ENCODE data around the gene TNFRSF6B.

DNA sequence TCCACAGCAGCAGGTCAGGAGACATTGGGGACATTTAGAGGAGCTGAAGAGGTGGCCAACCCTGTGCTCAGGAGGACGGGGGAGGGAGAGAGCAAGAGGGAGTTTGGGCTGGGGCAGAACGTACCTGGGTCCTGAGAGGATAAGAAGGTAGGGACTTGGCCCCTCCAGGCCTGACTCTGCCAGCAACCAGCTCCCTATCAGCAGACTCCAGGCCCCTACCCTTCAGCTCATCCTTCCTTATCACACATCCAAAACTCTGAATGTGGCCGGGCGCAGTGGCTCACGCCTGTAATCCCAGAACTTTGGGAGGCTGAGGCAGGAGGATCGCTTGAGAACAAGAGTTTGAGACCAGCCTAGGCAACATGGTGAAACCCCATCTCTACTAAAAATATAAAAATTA, 48.3 kb upstream of the TNFRSF6B start:
- TF ChIP-seq MAX (IDR thresholded peaks at IDR 0.05; ENCODE audit: insufficient read depth, insufficient read length) (no peak), FOS (IDR thresholded peaks at IDR 0.05; ENCODE audit: borderline replicate concordance, insufficient read depth, low read length) (no peak), POLR2A (IDR thresholded peaks at IDR 0.05; ENCODE audit: low read depth, low read length) (no peak)
- TF ChIP-seq, protein P1, sequence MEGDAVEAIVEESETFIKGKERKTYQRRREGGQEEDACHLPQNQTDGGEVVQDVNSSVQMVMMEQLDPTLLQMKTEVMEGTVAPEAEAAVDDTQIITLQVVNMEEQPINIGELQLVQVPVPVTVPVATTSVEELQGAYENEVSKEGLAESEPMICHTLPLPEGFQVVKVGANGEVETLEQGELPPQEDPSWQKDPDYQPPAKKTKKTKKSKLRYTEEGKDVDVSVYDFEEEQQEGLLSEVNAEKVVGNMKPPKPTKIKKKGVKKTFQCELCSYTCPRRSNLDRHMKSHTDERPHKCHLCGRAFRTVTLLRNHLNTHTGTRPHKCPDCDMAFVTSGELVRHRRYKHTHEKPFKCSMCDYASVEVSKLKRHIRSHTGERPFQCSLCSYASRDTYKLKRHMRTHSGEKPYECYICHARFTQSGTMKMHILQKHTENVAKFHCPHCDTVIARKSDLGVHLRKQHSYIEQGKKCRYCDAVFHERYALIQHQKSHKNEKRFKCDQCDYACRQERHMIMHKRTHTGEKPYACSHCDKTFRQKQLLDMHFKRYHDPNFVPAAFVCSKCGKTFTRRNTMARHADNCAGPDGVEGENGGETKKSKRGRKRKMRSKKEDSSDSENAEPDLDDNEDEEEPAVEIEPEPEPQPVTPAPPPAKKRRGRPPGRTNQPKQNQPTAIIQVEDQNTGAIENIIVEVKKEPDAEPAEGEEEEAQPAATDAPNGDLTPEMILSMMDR (IDR thresholded peaks at IDR 0.05; ENCODE audit: extremely low read depth in 1 of 2, insufficient read depth in 1 of 2, low read depth in 1 of 2, low read length in 2 of 2) = no peak
